SK-N-SH (cell line): ENCODE measurements around the gene LTB4R.
A peak's percentile ranks its signal among the peaks of the same experiment; 100 is the strongest.

Source experiments
- CTCF ChIP-seq: fragments of 200-600 bp; sonication (generic); IDR thresholded peaks from 2 replicates; pipeline ENCODE4 v1.6.1; 2017; ENCODE audit warnings: antibody characterized with exemption, mild to moderate bottlenecking, moderate library complexity
- EP300 ChIP-seq, 2 experiments: IDR thresholded peaks; 2 replicates each; pipeline versions ENCODE4 v1.4.0 to v1.6.1; 2012; ENCODE audit warnings: borderline replicate concordance in 1 of 2, low read depth in 1 of 2, low read length in 1 of 2
- EZH2phosphoT487 ChIP-seq: fragments of 200-600 bp; sonication (generic); IDR thresholded peaks from 2 replicates; pipeline ENCODE4 v1.6.1; 2017; ENCODE audit warnings: low read depth, mixed run types, mild to moderate bottlenecking, antibody characterized with exemption, moderate library complexity, borderline replicate concordance
- FOXJ3 ChIP-seq: sonication (generic); formaldehyde crosslinking; IDR thresholded peaks from 2 replicates; pipeline ENCODE4 v1.5.1; 2020; ENCODE audit warnings: mild to moderate bottlenecking, missing genetic modification reagents
- RFX5 ChIP-seq: IDR thresholded peaks from 2 replicates; pipeline ENCODE4 v1.6.1; 2012; ENCODE audit warnings: mild to moderate bottlenecking, improper control_type of control experiment, low read length
- TF ChIP-seq, protein P1 (sequence below): fragments of 150-350 bp; IDR thresholded peaks from 2 replicates; pipeline ENCODE4 v1.6.1; 2017; ENCODE audit warnings: antibody characterized with exemption, low read length, low read depth, borderline replicate concordance

- TF ChIP-seq CTCF (no peak), EP300 (IDR thresholded peaks at IDR 0.05; ENCODE audit: borderline replicate concordance in 1 of 2, low read depth in 1 of 2, low read length in 1 of 2) (peak; percentile 53 to 62; a peak in 2 of 4 replicates), RFX5 (0 out of 2 replicates have a peak, but pooled peaks have one; percentile 21), EZH2phosphoT487 (no peak), FOXJ3 (CRISPR knock-in tag) (no peak)
- TF ChIP-seq, protein P1, sequence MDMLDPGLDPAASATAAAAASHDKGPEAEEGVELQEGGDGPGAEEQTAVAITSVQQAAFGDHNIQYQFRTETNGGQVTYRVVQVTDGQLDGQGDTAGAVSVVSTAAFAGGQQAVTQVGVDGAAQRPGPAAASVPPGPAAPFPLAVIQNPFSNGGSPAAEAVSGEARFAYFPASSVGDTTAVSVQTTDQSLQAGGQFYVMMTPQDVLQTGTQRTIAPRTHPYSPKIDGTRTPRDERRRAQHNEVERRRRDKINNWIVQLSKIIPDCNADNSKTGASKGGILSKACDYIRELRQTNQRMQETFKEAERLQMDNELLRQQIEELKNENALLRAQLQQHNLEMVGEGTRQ = no peak
Observed at GRCh38 chr14:24366721-24367513, 55.6 kb downstream of the LTB4R start.
